Neural cell (in vitro differentiated cells): Measurements from ENCODE around the gene SRRM2. TPM values are rescaled to one million over a fixed set of nuclear protein-coding genes. Genes with fewer than 3 reads are reported as not detected.

ENCODE experiments used
- H2AFZ ChIP-seq: fragments of 200-600, 300-800 bp; sonication (generic), shearing (Covaris generic); 2 replicates; pipeline ENCODE4 v1.6.0; 2014; ENCODE audit warnings: low read depth, mild to moderate bottlenecking, antibody characterized with exemption, low read length, moderate library complexity
- H3F3A ChIP-seq: fragments of 200-600 bp; shearing (Covaris generic); 2 replicates; pipeline ENCODE4 v1.6.1; 2016; ENCODE audit warnings: mild to moderate bottlenecking, moderate library complexity, mixed read lengths, antibody characterized with exemption, low read length; ENCODE audit not compliant: insufficient read depth, poor library complexity, severe bottlenecking
- H3K27ac ChIP-seq: fragments of 200-600, 300-800 bp; sonication (generic), shearing (Covaris generic); 2 replicates; pipeline ENCODE4 v1.5.1; 2014; ENCODE audit warnings: mild to moderate bottlenecking, low read length, moderate library complexity
- H3K27me3 ChIP-seq: fragments of 300-800, 200-600 bp; sonication (generic), shearing (Covaris generic); 2 replicates; pipeline ENCODE4 v1.6.0; 2014; ENCODE audit warnings: mild to moderate bottlenecking, low read depth, low read length, moderate library complexity; ENCODE audit not compliant: insufficient read depth
- H3K36me3 ChIP-seq: fragments of 300-800, 200-600 bp; sonication (generic), shearing (Covaris generic); 2 replicates; pipeline ENCODE4 v1.5.1; 2014; ENCODE audit warnings: mild to moderate bottlenecking, antibody characterized with exemption, low read length, moderate library complexity; ENCODE audit not compliant: insufficient read depth
- H3K4me2 ChIP-seq: fragments of 300-800, 200-600 bp; sonication (generic), shearing (Covaris generic); 2 replicates; pipeline ENCODE4 v1.6.0; 2014; ENCODE audit warnings: mild to moderate bottlenecking, low read length
- H3K4me3 ChIP-seq: fragments of 300-800, 200-600 bp; sonication (generic), shearing (Covaris generic); 2 replicates; pipeline ENCODE4 v1.5.1; 2014; ENCODE audit warnings: mild to moderate bottlenecking, low read length, moderate library complexity
- H3K79me2 ChIP-seq: fragments of 200-600 bp; shearing (Covaris generic); replicated peaks from 2 replicates; pipeline ENCODE4 v1.6.0; 2014; ENCODE audit warnings: mild to moderate bottlenecking, low read length, moderate library complexity; ENCODE audit not compliant: insufficient read depth
- H3K9ac ChIP-seq: fragments of 300-800, 200-600 bp; sonication (generic), shearing (Covaris generic); 2 replicates; pipeline ENCODE4 v1.6.1; 2016; ENCODE audit warnings: mild to moderate bottlenecking, low read length, mixed read lengths
- H3K9me2 ChIP-seq: fragments of 200-600 bp; shearing (Covaris generic); 2 replicates; pipeline ENCODE4 v1.6.1; 2016; ENCODE audit warnings: mild to moderate bottlenecking, low read length, mixed read lengths; ENCODE audit not compliant: insufficient read depth
- H3K9me3 ChIP-seq: fragments of 200-600, 300-800 bp; sonication (generic), shearing (Covaris generic); 2 replicates; pipeline ENCODE4 v1.6.1; 2016; ENCODE audit warnings: mild to moderate bottlenecking, mixed run types, low read length, moderate library complexity, mixed read lengths
- H4K20me1 ChIP-seq: fragments of 200-600 bp; shearing (Covaris generic); 2 replicates; pipeline ENCODE4 v1.6.1; 2016; ENCODE audit warnings: mild to moderate bottlenecking, mixed run types; ENCODE audit not compliant: insufficient read depth
- EP300 ChIP-seq: fragments of 450-650 bp; conservative IDR thresholded peaks from 2 replicates; pipeline ENCODE4 v1.6.1; 2014; ENCODE audit warnings: antibody characterized with exemption, mild to moderate bottlenecking, moderate library complexity; ENCODE audit not compliant: poor library complexity, severe bottlenecking
- EZH2 ChIP-seq: fragments of 200-600, 300-800 bp; shearing (Covaris generic), sonication (generic); IDR thresholded peaks from 2 replicates; pipeline ENCODE4 v1.6.1; 2014; ENCODE audit warnings: antibody characterized with exemption, low read length, borderline replicate concordance, mild to moderate bottlenecking; ENCODE audit not compliant: insufficient read depth, poor library complexity, severe bottlenecking
- MXI1 ChIP-seq: fragments of 450-650 bp; conservative IDR thresholded peaks from 2 replicates; pipeline ENCODE4 v1.6.1; 2014; ENCODE audit warnings: antibody characterized with exemption, mild to moderate bottlenecking; ENCODE audit not compliant: poor library complexity, severe bottlenecking
- POLR2AphosphoS5 ChIP-seq: IDR thresholded peaks from 2 replicates; pipeline ENCODE4 v1.6.1; 2012
- RAD21 ChIP-seq: fragments of 450-650 bp; conservative IDR thresholded peaks from 2 replicates; pipeline ENCODE4 v1.6.1; 2014; ENCODE audit warnings: antibody characterized with exemption, mild to moderate bottlenecking, moderate library complexity
- REST ChIP-seq: IDR thresholded peaks from 2 replicates; pipeline ENCODE4 v1.6.1; 2012; ENCODE audit warnings: borderline replicate concordance
- SMC3 ChIP-seq: fragments of 450-650 bp; conservative IDR thresholded peaks from 2 replicates; pipeline ENCODE4 v1.6.1; 2014; ENCODE audit warnings: antibody characterized with exemption, mild to moderate bottlenecking, moderate library complexity; ENCODE audit not compliant: poor library complexity
- TAF1 ChIP-seq: IDR thresholded peaks from 2 replicates; pipeline ENCODE4 v1.6.1; 2012; ENCODE audit warnings: low read depth
- polyA plus RNA-seq: library from polyadenylated mRNA; depleted of rRNA; stranded (reverse); fragments of >200 nt; gene quantifications from 2 replicates; pipeline ENCODE4 v1.2.3, GENCODE V29; 2014
- TF ChIP-seq, protein P1 (sequence below): fragments of 450-650 bp; IDR thresholded peaks from 2 replicates; pipeline ENCODE4 v1.5.1; 2014; ENCODE audit warnings: antibody characterized with exemption, mild to moderate bottlenecking, moderate library complexity; ENCODE audit not compliant: poor library complexity, severe bottlenecking

SRRM2 gene
- polyA plus RNA-seq, 1 donor from 2014 or later, result 40.0 TPM

DNA sequence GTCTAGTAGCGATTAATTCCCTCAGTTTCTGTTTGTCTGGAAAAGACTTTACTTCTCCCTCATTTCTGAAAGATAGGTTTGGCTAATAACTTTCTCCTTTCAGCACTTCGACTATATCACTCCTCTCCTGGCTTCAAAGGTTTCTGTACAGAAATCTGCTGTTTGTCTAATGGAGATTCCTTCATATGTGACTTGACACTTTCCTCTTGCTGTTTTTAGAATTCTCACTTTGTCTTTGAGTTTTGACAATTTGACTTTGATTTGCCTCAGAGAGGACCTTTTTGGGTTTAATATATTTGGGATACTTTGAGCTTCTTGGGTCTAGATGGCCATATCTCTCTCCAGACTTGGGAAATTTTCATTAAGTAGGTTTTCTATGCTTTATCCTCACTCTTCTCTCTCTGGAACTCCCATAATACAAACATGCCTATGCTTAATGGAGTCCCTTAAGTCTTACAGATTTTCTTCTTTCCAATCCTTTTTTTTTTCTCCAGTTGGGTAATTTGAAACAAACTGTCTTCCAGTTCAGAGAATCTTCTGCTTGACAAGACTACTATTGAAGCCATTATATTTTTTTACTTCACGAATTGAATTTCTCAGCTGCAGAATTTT, 56.8 kb downstream of the SRRM2 start:
- H3K4me2 ChIP-seq, result no peak overlapping the region
- H3F3A ChIP-seq, result no peaks in the 10 kb centered on the region
- no peaks in the 10 kb centered on the region for H3K36me3 ChIP-seq
- H3K79me2 ChIP-seq, result no peaks in the 10 kb centered on the region
- no peak overlapping the region for H3K9ac ChIP-seq
- H3K4me3 ChIP-seq, result no peak overlapping the region
- H3K27me3 ChIP-seq, result no peaks in the 10 kb centered on the region
- no peak overlapping the region for H2AFZ ChIP-seq
- H4K20me1 ChIP-seq, result no peaks in the 10 kb centered on the region
- TF ChIP-seq RAD21, result no peak
- TF ChIP-seq, protein P1, sequence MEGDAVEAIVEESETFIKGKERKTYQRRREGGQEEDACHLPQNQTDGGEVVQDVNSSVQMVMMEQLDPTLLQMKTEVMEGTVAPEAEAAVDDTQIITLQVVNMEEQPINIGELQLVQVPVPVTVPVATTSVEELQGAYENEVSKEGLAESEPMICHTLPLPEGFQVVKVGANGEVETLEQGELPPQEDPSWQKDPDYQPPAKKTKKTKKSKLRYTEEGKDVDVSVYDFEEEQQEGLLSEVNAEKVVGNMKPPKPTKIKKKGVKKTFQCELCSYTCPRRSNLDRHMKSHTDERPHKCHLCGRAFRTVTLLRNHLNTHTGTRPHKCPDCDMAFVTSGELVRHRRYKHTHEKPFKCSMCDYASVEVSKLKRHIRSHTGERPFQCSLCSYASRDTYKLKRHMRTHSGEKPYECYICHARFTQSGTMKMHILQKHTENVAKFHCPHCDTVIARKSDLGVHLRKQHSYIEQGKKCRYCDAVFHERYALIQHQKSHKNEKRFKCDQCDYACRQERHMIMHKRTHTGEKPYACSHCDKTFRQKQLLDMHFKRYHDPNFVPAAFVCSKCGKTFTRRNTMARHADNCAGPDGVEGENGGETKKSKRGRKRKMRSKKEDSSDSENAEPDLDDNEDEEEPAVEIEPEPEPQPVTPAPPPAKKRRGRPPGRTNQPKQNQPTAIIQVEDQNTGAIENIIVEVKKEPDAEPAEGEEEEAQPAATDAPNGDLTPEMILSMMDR, result no peak
- TF ChIP-seq EZH2, result no peak
- TF ChIP-seq TAF1, result no peak
- TF ChIP-seq SMC3, result no peak
- no peak for TF ChIP-seq EP300
- no peak for TF ChIP-seq REST
- no peak for TF ChIP-seq MXI1
- TF ChIP-seq POLR2AphosphoS5, result no peak
- peaks cover 5% of the 10 kb centered on the region for H3K9me3 ChIP-seq
- H3K27ac ChIP-seq, result no peak overlapping the region
- no peaks in the 10 kb centered on the region for H3K9me2 ChIP-seq

- no peak overlapping the region for H3K9ac ChIP-seq
- H3K4me3 ChIP-seq, result no peak overlapping the region
- H3K27ac ChIP-seq, result no peak overlapping the region
- no peaks in the 10 kb centered on the region for H3F3A ChIP-seq
- no peaks in the 10 kb centered on the region for H3K27me3 ChIP-seq
- H2AFZ ChIP-seq, result no peak overlapping the region
- no peaks in the 10 kb centered on the region for H3K36me3 ChIP-seq
- TF ChIP-seq EZH2 (no peak), EP300 (no peak), REST (no peak), SMC3 (no peak)
- no peaks in the 10 kb centered on the region for H3K9me3 ChIP-seq
- no peaks in the 10 kb centered on the region for H3K9me2 ChIP-seq
- H3K4me2 ChIP-seq, result no peak overlapping the region
- no peaks in the 10 kb centered on the region for H3K79me2 ChIP-seq
- H4K20me1 ChIP-seq, result no peaks in the 10 kb centered on the region
These were observed 58.2 kb downstream of the SRRM2 start for GRCh38 chr16:2810651-2811050.
